Stimulated activated CD4-positive, alpha-beta T cell treated with anti-CD3 and anti-CD28 coated beads, Interleukin-1b, Interleukin-23, amount 100 ng/mL, for 48 hours (primary cell): ENCODE data around the gene SLC2A14.
"Not testable (repeated sequence)": the region's sequence is repeated elsewhere in the genome, so short reads cannot be mapped to it uniquely, and the experiment has no call there.

Experiments used
- DNase-seq: peaks from one replicate; pipeline ENCODE4 v3.0.0-alpha.2; 2020

Gene SLC2A14

DNA sequence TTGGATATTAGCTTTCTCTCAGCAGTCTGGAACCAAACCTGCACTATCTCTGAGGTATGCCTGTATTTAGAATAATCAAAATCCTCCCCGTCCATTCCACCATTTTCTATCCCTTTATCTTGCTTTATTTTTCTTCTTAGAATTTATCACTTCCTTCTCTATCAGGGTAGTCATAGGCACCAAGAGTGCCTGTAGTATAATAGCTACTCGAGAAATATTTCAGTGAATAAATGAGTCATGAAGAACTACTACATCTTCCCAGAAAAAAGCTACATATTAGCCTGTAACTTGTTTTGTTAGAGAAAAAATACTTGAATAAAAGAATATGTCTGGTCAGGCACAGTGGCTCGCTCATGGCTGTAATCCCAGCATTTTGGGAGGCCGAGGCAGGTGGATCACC is 4.3 kb downstream of the SLC2A14 start:
- no peak for DNase-seq

DNA sequence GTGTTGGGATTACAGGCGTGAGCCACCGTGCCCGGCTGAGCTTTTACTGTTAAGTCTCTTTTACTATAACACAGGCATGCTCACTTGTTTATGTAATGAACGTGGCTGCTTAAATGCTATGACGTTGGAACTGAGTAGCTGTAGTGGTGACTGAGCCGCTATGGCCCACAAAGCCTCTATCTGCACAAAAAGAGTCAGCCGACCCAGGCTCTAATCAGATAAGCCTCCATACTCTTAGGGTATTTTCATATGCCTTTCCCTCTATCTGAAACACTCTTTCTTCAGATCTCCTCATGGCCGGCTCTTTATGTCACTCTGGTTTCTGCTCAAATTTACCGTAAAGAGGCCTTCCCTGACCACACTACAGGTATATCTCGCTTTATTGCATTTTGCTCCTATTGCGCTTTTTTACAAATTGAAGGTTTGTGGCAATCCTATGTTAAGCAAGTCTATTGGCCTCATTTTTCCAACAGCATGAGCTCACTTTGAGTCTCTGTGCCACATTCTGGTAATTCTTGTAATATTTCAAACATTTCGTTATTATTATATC is 8.0 kb downstream of the SLC2A14 start:
- DNase-seq = no peak

DNA sequence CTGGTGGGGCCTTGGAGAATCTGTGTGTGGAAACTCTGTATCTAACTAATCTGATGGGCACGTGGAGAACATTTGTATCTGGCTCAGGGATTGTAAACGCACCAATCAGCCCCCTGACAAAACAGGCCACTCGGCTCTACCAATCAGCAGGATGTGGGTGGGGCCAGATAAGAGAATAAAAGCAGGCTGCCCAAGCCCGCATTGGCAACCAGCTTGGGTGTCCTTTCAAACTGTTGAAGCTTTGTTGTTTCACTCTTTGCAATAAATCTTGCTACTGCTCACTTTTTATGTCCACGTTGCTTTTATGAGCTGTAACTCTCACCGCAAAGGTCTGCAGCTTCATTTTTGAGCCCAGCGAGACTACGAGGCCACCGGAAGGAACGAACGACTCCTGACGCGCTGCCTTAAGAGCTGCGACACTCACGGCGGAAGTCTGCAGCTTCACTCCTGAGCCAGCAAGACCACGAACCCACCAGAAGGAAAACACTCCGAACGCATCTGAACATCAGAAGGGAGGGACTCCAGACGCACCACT is 9.8 kb downstream of the SLC2A14 start:
- peak; percentile 55 for DNase-seq

DNA sequence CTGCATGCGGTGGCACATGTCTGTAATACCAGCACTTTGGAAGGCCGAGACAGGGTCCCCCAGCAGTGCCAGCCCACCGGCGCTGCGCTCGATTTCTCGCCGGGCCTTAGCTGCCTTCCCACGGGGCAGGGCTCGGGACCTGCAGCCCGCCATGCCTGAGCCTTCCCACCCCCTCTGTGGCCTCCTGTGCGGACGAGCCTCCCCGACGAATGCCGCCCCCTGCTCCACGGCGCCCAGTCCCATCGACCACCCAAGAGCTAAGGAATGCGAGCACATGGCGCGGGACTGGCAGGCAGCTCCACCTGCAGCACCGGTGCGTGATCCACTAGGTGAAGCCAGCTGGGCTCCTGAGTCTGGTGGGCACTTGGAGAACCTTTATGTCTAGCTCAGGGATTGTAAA is 10.4 kb downstream of the SLC2A14 start:
- not testable (repeated sequence) for DNase-seq

DNA sequence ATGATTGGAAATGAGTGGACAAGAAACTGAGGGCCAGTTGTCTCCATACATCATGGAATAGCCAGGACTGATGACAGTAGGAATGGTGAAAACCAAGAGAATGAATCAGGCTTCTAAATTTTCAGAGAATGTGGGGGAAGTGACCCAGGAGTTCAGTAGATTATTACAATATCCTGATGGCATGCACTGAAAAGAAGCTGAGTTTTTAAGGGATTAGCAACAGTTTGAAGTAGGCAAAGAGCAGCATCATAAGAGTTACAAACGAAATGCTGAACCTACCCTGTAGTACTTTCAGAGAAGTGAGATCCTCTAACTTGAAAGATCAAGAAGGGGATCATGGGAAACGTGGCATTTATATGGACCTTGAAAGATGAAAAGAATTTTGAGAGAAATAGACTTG is 13.2 kb downstream of the SLC2A14 start:
- DNase-seq = no peak

DNA sequence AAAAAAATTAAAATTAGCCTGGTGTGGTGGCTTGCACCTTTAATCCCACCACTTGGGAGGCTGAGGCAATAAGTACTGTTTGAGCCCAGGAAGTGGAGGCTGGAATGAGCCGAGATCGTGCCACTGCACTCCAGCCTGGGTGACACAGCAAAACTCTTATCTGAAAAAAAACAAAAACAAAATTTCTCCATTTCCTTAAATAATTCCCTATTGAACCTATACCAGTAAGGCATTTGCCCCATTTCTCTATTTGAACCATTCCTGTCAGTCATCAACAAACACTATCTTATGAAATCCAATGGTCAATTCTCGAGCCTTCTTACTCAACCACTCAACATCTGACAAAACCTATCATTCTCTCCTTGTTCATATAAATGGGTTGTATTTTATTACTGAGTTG is 14.7 kb downstream of the SLC2A14 start:
- DNase-seq = no peak

DNA sequence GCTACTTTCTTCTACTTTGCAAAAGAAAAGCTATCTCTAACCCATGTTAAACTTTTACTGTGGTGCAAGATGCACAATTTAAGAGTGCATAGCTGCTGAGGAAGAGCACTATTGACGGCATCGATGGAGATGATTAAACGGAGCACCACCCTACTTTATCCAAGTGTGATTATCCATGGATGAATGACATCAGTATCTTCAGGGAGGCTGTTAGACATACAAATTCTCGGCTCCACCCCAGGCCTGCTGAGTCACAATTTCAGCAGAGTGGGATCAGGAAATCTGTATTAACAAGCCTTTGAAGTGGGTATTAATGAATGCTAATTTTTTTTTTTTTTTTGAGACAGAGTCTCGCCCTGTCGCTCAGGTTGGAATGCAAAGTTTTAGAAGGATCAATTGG is 16.2 kb downstream of the SLC2A14 start:
- DNase-seq = no peak

DNA sequence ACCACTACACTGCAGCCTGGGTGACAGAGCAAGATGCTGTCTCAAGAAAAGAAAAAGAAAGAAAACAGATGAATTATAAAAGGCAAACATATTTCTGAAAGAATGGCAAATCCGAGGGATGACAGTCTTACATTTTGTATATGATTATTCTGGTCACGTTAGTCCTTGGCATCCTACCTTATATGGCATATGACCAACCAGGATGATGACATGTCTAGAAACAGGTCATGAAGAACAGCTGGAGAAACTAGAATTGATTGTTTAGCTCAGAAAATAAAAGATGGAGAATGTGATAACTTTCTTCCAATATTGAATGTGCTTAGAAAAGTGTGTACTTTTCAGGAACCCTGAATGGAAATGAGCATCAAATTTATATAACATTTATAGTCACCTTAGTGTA is 19.2 kb downstream of the SLC2A14 start:
- no peak for DNase-seq

DNA sequence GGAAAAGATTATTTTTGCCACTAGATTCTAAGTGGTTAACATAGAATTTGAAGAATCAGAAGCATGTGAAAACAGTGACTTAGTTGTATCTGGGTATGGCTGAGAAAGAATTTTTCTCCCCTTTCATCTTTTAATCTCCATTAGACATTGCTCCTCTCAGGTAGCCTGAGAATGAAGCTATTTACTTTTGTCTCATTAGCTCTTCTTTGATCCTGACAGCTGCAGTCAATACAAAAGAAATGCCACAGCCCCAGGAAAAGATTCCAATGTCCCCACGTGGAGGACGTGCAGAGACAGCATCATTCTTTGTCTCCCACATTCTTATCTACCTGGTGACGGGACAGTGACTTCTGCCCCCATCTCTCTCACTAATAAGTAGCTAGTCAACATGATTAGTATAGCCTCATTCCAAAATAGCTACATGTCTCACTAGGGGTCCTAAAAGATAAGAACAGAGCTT is 21.1 kb downstream of the SLC2A14 start:
- not testable (repeated sequence) for DNase-seq

DNA sequence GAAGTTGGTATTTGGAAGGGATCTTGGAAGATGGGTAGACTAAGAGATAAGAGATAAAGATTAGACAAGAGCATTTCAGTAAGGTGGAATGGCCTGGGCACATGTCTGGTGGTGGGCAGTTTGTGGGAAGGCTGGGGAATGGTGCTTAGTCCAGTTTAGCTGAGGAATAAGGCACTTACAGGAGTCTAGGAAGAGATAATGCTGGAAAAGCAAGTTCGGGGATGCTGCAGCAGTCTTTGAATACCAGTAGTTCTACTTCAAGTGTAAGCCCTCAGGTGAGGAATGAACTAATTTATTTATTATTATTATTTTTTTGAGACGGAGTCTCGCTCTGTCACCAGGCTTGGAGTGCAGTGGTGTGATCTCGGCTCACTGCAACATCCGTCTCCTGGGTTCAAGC is 22.6 kb downstream of the SLC2A14 start:
- DNase-seq = not testable (repeated sequence)

DNA sequence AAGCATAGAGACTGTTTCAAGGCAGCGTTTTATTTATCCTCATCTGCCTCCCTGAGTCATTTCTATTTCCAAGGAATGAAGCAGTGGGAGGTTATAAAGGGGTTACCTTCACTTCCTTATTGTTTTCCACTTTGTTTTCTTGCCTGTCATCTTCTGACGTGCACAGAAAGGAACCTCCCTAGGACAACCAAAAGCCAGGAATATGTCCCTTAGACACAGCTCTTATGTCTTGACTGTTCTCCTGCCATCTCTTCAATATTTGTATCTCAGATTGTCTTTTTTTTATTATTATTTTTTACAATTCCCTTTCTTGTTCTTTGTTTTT is 24.7 kb downstream of the SLC2A14 start:
- not testable (repeated sequence) for DNase-seq

DNA sequence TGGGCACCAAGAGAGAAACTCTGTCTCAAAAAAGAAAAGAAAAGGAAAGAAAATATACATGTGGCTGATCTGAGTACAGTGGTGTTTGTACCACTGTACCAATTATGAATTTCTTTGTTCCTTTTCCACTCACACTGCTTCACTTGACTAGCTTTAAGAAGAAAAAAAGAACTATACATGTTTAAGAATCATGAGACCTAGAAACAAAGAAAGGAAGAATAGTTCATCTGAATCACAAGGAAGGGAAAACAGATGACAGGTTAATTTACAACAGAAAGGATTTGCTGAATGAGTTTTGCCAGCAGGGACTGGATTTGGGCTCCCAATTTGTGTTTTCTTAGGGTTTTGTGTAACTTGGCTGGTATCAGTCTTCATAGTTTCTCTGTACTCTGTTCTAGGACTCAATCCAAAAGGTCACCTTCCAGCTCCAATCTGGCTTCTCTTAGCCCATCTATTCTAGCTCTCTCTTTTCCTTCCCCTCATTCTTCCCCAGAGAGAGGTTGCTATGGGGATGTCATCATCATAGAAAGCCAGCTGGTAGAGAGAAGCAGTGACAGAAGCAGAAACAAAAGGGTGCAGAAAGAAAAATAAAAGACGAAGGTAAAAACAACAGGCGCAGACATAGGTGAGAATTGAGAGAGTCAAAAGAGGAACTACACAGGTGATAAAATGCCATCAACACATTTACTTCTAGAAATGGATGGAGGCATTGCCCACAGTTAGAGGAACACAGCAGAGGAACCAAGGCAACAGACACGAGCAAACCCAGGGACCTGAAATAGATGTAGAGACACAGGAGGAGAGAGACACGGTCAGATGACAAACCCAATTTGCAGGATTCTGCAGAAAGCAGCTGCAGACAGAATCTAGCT is 25.3 kb downstream of the SLC2A14 start:
- not testable (repeated sequence) for DNase-seq

DNA sequence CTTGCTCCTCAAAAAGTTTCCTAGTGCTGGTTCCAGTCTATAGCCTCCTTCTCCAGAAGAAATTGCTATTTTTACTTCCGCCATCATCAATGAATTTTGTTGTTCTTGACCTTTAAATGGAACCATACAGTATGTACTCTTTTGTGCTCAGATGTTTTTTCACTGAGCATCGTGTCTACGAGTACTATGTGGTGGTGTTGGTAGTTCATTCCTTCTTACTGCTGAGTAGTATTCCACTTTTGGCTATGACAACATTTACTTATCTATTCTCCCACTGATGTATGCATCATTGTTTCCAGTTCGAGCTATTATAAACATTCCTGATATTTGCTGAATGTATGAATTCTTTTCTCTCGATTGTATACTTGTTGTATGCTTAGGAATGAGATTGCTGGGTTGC is 28.6 kb downstream of the SLC2A14 start:
- DNase-seq = no peak

DNA sequence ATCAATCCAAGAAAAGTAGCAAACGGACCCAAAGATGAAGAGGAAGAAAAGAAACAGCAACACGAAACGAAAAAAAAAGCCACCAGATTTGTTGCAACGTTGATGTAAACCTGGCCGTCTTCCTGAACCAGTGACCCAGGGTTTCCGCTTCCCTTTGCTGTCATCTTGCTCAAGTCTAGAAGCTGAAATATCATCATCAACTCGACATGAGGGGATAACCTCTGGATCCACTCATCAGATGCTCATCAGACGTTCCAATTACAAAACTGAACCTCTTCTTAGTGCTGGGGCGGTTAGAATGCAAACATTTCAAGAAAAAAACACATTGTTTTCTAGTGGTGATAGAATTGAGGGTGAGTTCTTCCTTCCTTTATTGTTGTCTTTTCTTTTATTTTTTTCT is 29.1 kb downstream of the SLC2A14 start:
- not testable (repeated sequence) for DNase-seq

DNA sequence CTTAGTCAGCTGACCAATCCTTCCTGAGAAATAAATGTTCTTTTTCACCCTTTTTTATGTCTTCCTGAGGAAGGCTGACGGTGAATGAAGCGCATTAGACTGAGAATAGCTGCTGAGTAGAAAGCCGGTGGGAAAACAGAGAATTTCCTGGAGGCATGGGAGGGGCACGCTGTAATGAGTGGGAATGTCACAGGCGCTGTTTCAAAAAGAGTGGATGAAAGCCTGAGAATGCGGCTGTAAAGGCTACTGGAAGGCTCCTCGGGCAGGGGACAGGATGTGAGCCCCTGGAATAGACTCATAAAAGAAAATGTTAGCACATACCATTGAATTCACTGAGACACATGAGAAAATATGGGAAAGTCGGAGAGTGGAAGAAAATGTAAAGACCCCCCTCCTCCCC is 29.6 kb downstream of the SLC2A14 start:
- DNase-seq = not testable (repeated sequence)

DNA sequence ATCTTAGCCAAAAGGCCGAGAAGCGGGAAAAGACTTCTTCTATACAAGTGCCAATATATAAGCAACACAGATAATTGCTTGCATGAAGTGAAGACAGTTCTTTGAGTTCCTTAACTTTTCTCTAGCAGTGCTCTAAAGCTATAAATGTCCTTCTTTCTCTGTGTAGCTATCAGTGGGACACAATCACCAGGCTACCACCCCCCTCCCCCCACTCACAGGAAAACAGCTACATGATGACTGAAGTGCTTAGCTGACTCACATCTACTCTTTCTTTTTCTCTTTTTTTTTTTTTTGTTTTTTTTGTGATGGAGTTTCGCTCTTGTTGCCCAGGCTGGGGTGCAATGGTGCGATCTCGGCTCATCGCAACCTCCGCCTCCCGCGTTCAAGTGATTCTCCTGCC is 30.3 kb downstream of the SLC2A14 start:
- DNase-seq = not testable (repeated sequence)

DNA sequence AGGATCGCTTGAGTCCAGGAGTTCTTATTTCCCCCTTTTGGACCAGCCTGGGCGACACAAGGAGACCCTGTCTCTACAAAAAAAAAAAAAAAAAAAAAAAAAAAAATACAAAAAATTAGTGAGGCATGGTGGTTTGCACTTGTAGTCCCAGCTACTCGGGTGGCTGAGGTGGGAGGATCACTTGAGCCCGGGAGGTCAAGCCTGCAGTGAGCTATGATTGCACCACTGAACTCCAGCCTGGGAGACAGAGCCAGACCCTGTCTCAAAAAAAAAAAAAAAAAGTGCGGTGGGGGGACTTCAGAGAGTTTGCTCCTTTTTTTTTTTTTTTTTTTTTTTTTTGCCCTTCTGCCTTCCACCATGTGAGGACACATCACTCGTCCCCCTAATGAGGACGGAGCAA is 32.9 kb downstream of the SLC2A14 start:
- DNase-seq = not testable (repeated sequence)

DNA sequence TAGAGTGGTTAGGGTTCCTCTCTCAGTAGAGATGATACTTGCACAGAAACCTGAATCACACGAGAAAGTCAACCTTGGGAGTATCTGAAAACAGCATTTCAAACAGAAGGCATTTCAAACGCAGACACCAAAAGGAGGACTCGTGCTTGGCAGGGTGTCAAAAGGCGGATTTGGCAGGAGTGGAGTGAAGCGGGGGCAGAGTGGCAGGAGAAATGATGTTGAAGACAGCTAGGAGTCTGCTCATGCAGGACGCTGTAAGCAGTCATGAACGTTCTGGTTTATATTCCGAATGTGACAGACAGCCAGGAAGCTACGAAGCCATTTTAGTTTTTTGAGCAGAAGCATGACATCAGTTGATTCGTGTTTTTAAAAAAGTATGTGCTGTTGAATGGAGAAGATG is 33.5 kb downstream of the SLC2A14 start:
- DNase-seq = not testable (repeated sequence)

DNA sequence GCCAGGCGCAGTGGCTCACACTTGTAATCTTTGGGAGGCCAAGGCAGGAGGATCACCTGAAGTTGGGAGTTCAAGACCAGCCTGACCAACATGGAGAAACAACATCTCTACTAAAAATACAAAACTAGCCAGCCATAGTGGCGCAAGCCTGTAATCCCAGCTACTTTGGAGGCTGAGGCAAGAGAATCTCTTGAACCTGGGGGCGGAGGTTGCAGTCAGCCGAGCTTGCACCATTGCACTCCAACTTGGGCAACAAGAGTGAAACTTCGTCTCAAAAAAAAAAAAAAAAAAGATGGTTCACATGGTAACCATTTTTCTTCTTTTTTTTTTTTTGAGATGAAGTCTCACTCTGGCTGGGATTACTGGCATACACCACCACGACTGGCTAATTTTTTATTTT is 35.3 kb downstream of the SLC2A14 start:
- DNase-seq = no peak

DNA sequence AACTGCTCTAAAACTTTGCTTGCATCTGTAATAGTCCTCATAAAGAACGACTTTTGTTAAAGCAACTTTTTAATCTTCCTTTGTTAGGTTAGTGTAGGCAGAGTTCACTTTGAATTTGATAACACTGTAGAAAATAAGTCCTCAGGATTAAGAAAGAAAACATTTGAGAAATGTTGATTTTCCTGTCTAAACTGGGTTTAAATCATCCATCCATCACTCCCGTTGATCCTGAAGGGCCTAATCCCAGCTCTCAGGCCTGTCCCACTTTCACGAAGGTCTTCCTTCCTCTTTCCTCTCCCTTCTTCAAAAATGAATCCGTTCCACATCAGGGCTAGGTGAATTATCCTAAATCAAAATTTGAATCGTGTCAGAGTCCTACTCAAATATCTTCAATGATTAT is 36.9 kb downstream of the SLC2A14 start:
- DNase-seq = no peak

DNA sequence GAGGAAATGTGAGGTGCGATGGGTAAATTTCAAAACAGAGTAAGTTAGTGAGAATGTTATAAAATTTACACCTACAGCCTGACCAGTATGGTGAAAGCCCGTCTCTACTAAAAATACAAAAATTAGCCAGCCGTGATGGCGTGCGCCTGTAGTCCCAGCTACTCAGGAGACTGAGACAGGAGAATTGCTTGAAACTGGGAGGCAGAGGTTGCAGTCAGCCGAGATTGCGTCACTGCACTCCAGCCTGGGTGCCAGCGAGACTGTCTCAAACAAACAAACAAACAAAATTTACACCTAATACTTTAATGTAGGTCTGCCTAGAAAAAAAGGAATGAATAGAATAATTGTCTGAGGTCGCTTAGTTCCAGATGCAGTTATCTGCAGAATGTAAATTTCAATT is 37.6 kb downstream of the SLC2A14 start:
- no peak for DNase-seq

DNA sequence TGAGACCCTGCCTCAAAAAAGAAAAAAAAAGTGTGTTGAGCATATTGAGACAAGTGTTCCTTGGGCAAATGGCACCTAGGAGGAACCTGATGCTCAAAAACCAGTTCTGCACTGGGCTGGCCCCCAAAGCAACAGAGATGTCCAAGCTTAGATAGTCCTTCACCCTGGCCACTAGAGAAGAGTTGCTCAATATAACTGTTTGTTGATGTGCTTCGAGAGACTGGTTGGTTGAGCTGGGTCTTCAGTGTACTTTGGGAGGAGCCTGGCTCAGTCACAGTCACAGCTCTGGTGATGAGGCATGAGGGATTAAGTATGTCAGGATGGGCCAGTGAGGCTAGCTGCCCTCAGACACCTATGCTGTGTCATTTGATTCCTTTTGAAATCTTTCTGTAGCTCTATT is 38.0 kb downstream of the SLC2A14 start:
- no peak for DNase-seq

DNA sequence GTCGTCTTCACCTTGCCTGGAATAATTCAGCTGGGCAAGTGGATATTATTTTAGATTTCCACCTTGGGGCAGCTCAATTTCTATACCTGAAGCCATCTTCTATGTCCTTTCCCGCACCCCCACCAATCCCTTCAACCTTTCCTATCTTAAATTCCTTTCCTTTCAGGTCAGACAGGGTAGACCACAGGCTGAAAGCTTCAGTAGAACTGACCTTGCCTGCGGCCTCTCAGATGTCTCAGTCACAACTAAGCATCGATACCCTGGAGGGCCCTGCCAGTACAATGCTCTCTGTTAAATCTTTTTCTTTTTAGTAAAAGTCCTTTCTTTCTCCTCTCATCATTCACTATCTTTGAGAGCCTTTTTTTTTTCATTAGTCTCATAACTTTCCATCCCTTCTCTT is 38.9 kb downstream of the SLC2A14 start:
- DNase-seq = no peak

DNA sequence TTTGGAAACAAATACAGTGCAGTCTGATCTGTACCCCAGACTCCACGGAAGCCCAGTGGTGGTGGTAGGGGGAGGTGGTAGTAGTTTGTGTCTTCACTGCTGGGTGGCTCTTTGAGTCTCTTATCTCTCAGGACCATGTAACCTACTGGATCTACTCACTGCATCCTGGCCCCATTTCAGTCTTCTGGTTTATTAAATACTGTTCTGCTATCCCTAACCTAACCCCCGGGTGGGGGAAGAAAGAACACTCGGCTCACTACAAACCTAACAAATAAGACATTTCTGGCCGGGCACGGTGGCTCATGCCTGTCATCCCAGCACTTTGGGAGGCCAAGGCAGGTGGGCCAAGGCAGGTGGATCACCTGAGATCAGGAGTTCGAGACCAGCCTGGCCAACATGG is 39.5 kb downstream of the SLC2A14 start:
- DNase-seq = not testable (repeated sequence)
